ENCODE data around the gene EXPH5. TPM values are rescaled to one million over a fixed set of nuclear protein-coding genes. Genes with fewer than 3 reads are reported as not detected.

EXPH5 gene
- total RNA-seq, 3 donors from 2014 or later (not counting 1 experiment from before 2014, with no cell fraction given) = 1.5 to 5.4 (median 2.6) TPM

GRCh38 chr11:108565653-108566052, 27.9 kb downstream of the EXPH5 start:
- Histone ChIP-seq H3K27ac (ENCODE audit: low read length) (no peak overlapping the region), H3K4me3 (ENCODE audit: low read length) (no peak overlapping the region), H3K36me3 (ENCODE audit: control insufficient read depth, insufficient read depth, low read length) (no peaks in the 10 kb centered on the region), H3K27me3 (ENCODE audit: control insufficient read depth, insufficient read depth, low read length) (no peaks in the 10 kb centered on the region), H3K9me3 (ENCODE audit: control insufficient read depth, insufficient read depth, low read length) (no peaks in the 10 kb centered on the region), H3K4me1 (ENCODE audit: control insufficient read depth, insufficient read depth, low read length) (no peaks in the 10 kb centered on the region)
- Mint-ChIP-seq H3K27ac (no peak overlapping the region), H3K36me3 (no peaks in the 10 kb centered on the region), H3K4me3 (no peak overlapping the region), H3K9me3 (no peaks in the 10 kb centered on the region), H3K27me3 (ENCODE audit: low read depth in 2 of 2) (no peaks in the 10 kb centered on the region), H3K4me1 (no peaks in the 10 kb centered on the region)
- 97% methylated on average over 1 of the region's 3 CpGs for WGBS (ENCODE audit: insufficient coverage)
- ATAC-seq (no peak), DNase-seq (no peak)
- no peak for TF ChIP-seq CTCF (IDR thresholded peaks at IDR 0.05)
- intact Hi-C loops (cut with micrococcal nuclease) = no loop called here

- Mint-ChIP-seq H3K4me1 (peaks cover 9 to 10% of the 10 kb centered on the region in 2 donors), H3K36me3 (no peaks in the 10 kb centered on the region), H3K4me3 (no peak overlapping the region), H3K27me3 (ENCODE audit: low read depth in 2 of 2) (no peaks in the 10 kb centered on the region), H3K9me3 (no peaks in the 10 kb centered on the region), H3K27ac (no peak overlapping the region)
- intact Hi-C loops (cut with micrococcal nuclease) = no loop called here
- WGBS (ENCODE audit: insufficient coverage) = 81% methylated on average over 5 of the region's 5 CpGs
- no peak overlapping the region for H3K4me3 ChIP-seq (ENCODE audit: low read length)
- H3K9me3 ChIP-seq (ENCODE audit: control insufficient read depth, insufficient read depth, low read length) = no peaks in the 10 kb centered on the region
- ATAC-seq (no peak), DNase-seq (no peak)
- no peaks in the 10 kb centered on the region for H3K27me3 ChIP-seq (ENCODE audit: control insufficient read depth, insufficient read depth, low read length)
- no peak overlapping the region for H3K27ac ChIP-seq (ENCODE audit: low read length)
- no peak for TF ChIP-seq CTCF (IDR thresholded peaks at IDR 0.05)
- H3K4me1 ChIP-seq (ENCODE audit: control insufficient read depth, insufficient read depth, low read length) = no peaks in the 10 kb centered on the region
- H3K36me3 ChIP-seq (ENCODE audit: control insufficient read depth, insufficient read depth, low read length) = no peaks in the 10 kb centered on the region
Observed at GRCh38 chr11:108562746-108563581, 30.6 kb downstream of the EXPH5 start.

- TF ChIP-seq CTCF (IDR thresholded peaks at IDR 0.05) = no peak
- Histone ChIP-seq H3K4me1 (ENCODE audit: control insufficient read depth, insufficient read depth, low read length) (no peaks in the 10 kb centered on the region), H3K27me3 (ENCODE audit: control insufficient read depth, insufficient read depth, low read length) (no peaks in the 10 kb centered on the region), H3K9me3 (ENCODE audit: control insufficient read depth, insufficient read depth, low read length) (no peaks in the 10 kb centered on the region), H3K4me3 (ENCODE audit: low read length) (no peak overlapping the region), H3K27ac (ENCODE audit: low read length) (no peak overlapping the region), H3K36me3 (ENCODE audit: control insufficient read depth, insufficient read depth, low read length) (no peaks in the 10 kb centered on the region)
- Mint-ChIP-seq H3K27ac (no peak overlapping the region), H3K9me3 (no peaks in the 10 kb centered on the region), H3K27me3 (ENCODE audit: low read depth in 2 of 2) (no peaks in the 10 kb centered on the region), H3K4me3 (no peak overlapping the region), H3K36me3 (no peaks in the 10 kb centered on the region), H3K4me1 (peaks cover 9 to 10% of the 10 kb centered on the region in 2 donors)
- intact Hi-C loops (cut with micrococcal nuclease) = no loop called here
- 95% methylated on average over 1 of the region's 3 CpGs for WGBS (ENCODE audit: insufficient coverage)
- DNase-seq (no peak), ATAC-seq (no peak)
Observed at GRCh38 chr11:108561535-108561991, 32.0 kb downstream of the EXPH5 start.

Data from natural killer cell (primary cell).